A549 treated with GW870086 at 1 μM for 4 hours (cell line): ENCODE data around the gene MRPS18A. TPM values are rescaled to one million over a fixed set of nuclear protein-coding genes. Genes with fewer than 3 reads are reported as not detected.

Source experiments
- total RNA-seq: library from RNA; stranded (reverse); fragments of 200-300 nt; extraction: Qiagen RNA extraction; gene quantifications from 5 replicates; pipeline ENCODE4 v1.2.3, GENCODE V29; 2022; ENCODE audit warnings: low read depth

MRPS18A gene
- 46.0 to 53.8 TPM (median 49.9 TPM) in 5 replicates for total RNA-seq

GRCh38 chr6:43687437-43688347 is at the start of gene MRPS18A:
Gene MRPS18A, minus strand, starts transcription at chr6:43687791. Its CDS starts 12 bp downstream, at chr6:43687779.

GRCh38 chr6:43644940-43645612 is 42.5 kb downstream of the MRPS18A start, which contains the start of gene RSPH9:
Gene RSPH9, plus strand, starts transcription at chr6:43645036. Its CDS starts 63 bp downstream, at chr6:43645099.

GRCh38 chr6:43635387-43636307 is 51.9 kb downstream of the MRPS18A start, which contains the start of gene MAD2L1BP:
Gene MAD2L1BP, plus strand, starts transcription at chr6:43635840. Its CDS starts 36 bp downstream, at chr6:43635876.

GRCh38 chr6:43629104-43629504 is 58.5 kb downstream of the MRPS18A start, which contains the start of gene GTPBP2:
Gene GTPBP2, minus strand, starts transcription at chr6:43629264. Its CDS starts 102 bp downstream, at chr6:43629162.

Other genes with a start within 250 kb of the MRPS18A start
- gene DLK2, start 232.2 kb downstream of the MRPS18A start, total RNA-seq, result 5.1 to 7.8 TPM (median 6.8 TPM) in 5 replicates
- gene TJAP1, start 210.2 kb downstream of the MRPS18A start, total RNA-seq, result 14.8 to 20.2 TPM (median 18.9 TPM) in 5 replicates
- 0.88 to 1.2 TPM (median 1.2 TPM) in 5 replicates for gene LRRC73, start 177.4 kb downstream of the MRPS18A start, total RNA-seq
- gene YIPF3, start 170.9 kb downstream of the MRPS18A start, total RNA-seq, result 63.8 to 71.0 TPM (median 66.7 TPM) in 5 replicates
- gene POLR1C, start 170.7 kb downstream of the MRPS18A start, total RNA-seq, result 46.7 to 56.2 TPM (median 47.8 TPM) in 5 replicates
- 24.7 to 28.9 TPM (median 28.4 TPM) in 5 replicates for gene XPO5, start 111.8 kb downstream of the MRPS18A start, total RNA-seq
- gene POLH, start 111.6 kb downstream of the MRPS18A start, total RNA-seq, result 8.2 to 11.6 TPM (median 8.6 TPM) in 5 replicates
- 13.4 to 21.4 TPM (median 20.1 TPM) in 5 replicates for gene GTPBP2, start 58.5 kb downstream of the MRPS18A start, total RNA-seq
- gene MAD2L1BP, start 52.0 kb downstream of the MRPS18A start, total RNA-seq, result 33.7 to 39.2 TPM (median 36.1 TPM) in 5 replicates
- 0.08 to 0.29 TPM (median 0.24 TPM) in 5 replicates for gene RSPH9, start 42.8 kb downstream of the MRPS18A start, total RNA-seq
- gene VEGFA, start 82.4 kb upstream of the MRPS18A start, total RNA-seq, result 35.4 to 38.8 TPM (median 38.4 TPM) in 5 replicates